Chondrocyte (in vitro differentiated cells): ENCODE data around the gene ATMIN. TPM values are rescaled to one million over a fixed set of nuclear protein-coding genes. Genes with fewer than 3 reads are reported as not detected.

Experiments used
- DNase-seq: peaks from one replicate; pipeline ENCODE4 v3.0.0; 2021; ENCODE audit warnings: mixed read lengths, low spot score
- H3K27ac Mint-ChIP-seq: one replicate; pipeline ENCODE4 v1.8.0; 2021; ENCODE audit warnings: mild to moderate bottlenecking, moderate library complexity, mixed read lengths; ENCODE audit not compliant: unreplicated experiment
- H3K27me3 Mint-ChIP-seq: 2 replicates; pipeline ENCODE4 v1.8.0; 2021; ENCODE audit warnings: low read depth, mixed read lengths
- H3K36me3 Mint-ChIP-seq: 2 replicates; pipeline ENCODE4 v1.8.0; 2021; ENCODE audit warnings: low read depth, mixed read lengths
- H3K4me1 Mint-ChIP-seq: 2 replicates; pipeline ENCODE4 v1.8.0; 2021; ENCODE audit warnings: low read depth, mild to moderate bottlenecking, mixed read lengths
- H3K4me3 Mint-ChIP-seq: one replicate; pipeline ENCODE4 v1.8.0; 2021; ENCODE audit warnings: mild to moderate bottlenecking, moderate library complexity, mixed read lengths; ENCODE audit not compliant: unreplicated experiment
- H3K9me3 Mint-ChIP-seq: 2 replicates; pipeline ENCODE4 v1.8.0; 2021; ENCODE audit warnings: low read depth, mixed read lengths
- total RNA-seq: library from RNA; stranded (reverse); gene quantifications from 3 replicates; pipeline ENCODE4 v1.2.1, GENCODE V29; 2021
- TF ChIP-seq, protein P1 (sequence below): fragments of 200-600 bp; sonication (generic); IDR thresholded peaks from 2 replicates; pipeline ENCODE4 v1.5.0; 2021; ENCODE audit warnings: antibody characterized with exemption, mild to moderate bottlenecking, moderate library complexity

Gene ATMIN
- total RNA-seq, 1 donor from 2014 or later = 34.5 TPM

DNA sequence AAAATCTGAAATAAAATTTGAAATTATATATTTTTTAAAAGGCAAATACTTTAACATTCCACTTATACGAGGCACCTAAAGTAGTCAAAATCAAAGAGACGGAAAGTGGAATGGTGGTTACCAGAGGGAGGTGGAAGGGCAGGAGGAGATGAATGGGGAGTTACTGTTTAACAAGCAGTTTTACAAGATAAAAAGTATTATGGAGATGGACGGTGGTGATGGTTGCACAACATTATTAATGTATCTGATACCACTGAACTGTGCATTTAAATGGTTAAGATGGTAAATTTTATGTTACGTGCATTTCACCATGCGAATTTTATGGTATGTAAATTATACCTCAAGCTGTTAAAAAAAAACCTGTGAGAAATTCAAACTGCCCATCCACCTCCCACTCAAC lies 34.3 kb upstream of the ATMIN start:
- Mint-ChIP-seq H3K27me3 (no peaks in the 10 kb centered on the region), H3K4me3 (no peak overlapping the region), H3K27ac (no peak overlapping the region), H3K4me1 (peaks cover 37% of the 10 kb centered on the region), H3K9me3 (no peaks in the 10 kb centered on the region), H3K36me3 (no peaks in the 10 kb centered on the region)
- no peak for DNase-seq
- TF ChIP-seq, protein P1, sequence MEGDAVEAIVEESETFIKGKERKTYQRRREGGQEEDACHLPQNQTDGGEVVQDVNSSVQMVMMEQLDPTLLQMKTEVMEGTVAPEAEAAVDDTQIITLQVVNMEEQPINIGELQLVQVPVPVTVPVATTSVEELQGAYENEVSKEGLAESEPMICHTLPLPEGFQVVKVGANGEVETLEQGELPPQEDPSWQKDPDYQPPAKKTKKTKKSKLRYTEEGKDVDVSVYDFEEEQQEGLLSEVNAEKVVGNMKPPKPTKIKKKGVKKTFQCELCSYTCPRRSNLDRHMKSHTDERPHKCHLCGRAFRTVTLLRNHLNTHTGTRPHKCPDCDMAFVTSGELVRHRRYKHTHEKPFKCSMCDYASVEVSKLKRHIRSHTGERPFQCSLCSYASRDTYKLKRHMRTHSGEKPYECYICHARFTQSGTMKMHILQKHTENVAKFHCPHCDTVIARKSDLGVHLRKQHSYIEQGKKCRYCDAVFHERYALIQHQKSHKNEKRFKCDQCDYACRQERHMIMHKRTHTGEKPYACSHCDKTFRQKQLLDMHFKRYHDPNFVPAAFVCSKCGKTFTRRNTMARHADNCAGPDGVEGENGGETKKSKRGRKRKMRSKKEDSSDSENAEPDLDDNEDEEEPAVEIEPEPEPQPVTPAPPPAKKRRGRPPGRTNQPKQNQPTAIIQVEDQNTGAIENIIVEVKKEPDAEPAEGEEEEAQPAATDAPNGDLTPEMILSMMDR = no peak

DNA sequence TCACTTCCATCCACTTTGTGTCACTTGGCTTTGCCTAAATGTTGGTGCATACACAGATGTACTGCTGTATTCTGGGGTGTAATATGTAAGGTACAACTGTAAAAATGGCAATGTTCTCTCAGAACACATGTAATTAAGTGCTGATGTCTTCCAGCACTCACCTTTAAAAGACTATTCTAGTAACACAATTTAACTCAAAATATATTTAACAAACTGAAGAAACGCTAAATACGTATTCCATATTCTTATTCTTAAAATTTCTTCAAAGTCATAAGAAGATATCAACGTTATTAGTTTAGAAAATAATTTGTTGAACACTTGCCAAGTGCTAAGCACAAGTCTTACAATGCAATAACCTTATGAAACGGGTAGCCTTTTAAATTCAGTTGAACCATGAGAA lies 32.6 kb upstream of the ATMIN start:
- peaks cover 34% of the 10 kb centered on the region for H3K4me1 Mint-ChIP-seq
- no peak for DNase-seq
- TF ChIP-seq, protein P1 = no peak
- H3K4me3 Mint-ChIP-seq = no peak overlapping the region
- no peaks in the 10 kb centered on the region for H3K9me3 Mint-ChIP-seq
- no peak overlapping the region for H3K27ac Mint-ChIP-seq
- H3K27me3 Mint-ChIP-seq = no peaks in the 10 kb centered on the region
- no peaks in the 10 kb centered on the region for H3K36me3 Mint-ChIP-seq

DNA sequence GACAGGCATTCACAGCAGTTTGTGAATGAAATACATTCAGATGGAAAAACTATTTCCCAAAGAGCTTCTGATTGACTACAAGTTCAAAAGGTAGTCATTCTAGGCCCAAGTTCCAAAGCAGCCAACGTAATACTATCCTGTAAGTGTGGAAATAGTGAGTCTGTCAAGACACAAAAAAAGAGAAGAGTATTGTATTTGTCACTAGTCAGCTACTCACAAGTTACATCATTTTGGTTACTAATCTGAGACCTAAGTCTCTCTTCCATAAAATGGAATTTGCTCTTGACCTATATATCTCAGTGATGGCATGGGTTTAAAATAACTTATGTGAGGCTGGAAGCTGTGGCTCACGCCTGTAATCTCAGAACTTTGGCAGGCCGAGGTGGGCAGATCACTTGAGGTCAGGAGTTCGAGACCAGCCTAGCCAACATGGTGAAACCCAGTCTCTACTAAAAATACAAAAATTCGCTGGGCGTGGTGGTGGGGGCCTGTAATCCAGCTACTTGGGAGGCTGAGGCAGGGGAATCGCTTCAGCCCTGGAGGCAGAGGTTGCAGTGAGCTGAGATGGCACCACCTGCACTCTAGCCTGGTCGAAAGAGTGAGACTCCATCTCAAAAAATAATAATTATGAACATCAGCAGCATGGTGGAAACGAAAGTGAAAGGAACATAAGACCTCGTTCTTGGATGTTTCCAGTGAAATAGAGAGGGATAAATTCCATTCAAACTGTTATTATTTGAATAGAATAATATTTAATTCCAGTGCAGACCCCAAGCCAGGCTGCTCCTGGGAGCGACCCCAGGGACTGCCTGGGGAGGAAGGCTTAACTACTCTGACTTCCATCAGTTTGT lies 31.8 kb upstream of the ATMIN start:
- no peaks in the 10 kb centered on the region for H3K36me3 Mint-ChIP-seq
- H3K27ac Mint-ChIP-seq = peak overlapping the region; percentile 74
- H3K4me3 Mint-ChIP-seq = no peak overlapping the region
- H3K9me3 Mint-ChIP-seq = no peaks in the 10 kb centered on the region
- H3K4me1 Mint-ChIP-seq = peaks cover 42% of the 10 kb centered on the region
- DNase-seq = no peak
- TF ChIP-seq, protein P1 = no peak
- no peaks in the 10 kb centered on the region for H3K27me3 Mint-ChIP-seq

DNA sequence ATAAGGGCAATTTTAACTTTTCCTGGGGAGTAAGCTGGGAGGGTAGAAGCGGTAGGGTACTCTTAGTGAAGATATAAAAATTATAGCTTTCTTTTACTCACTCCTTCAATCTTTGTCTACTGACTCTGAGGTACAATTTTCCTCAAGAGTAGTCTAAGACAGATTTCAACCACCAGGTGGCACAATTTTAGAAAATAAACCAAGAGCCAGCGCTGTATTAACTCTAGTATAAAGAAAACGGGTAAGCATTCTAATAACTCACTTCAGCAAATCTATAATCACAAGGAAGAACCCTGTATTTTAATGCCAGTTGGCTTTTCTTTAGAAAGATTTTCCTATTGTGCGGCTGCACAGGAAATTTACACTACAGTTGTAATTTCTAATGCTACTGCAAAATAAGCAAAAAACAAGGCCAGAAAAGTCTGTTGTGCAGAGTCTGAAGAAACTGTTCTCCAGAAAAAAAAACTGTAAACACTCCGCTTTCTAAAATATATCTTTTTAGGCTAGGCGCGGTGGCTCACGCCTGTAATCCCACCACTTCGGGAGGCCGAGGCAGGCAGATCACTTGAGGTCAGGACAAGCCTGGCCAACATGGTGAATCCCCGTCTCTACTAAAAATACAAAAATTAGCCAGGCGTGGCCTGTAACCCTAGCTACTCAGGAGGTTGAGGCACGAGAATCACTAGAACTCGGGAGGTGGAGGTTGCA lies 30.8 kb upstream of the ATMIN start:
- no peaks in the 10 kb centered on the region for H3K36me3 Mint-ChIP-seq
- no peaks in the 10 kb centered on the region for H3K27me3 Mint-ChIP-seq
- no peaks in the 10 kb centered on the region for H3K9me3 Mint-ChIP-seq
- peak overlapping the region; percentile 54 for H3K4me3 Mint-ChIP-seq
- H3K4me1 Mint-ChIP-seq = peaks cover 42% of the 10 kb centered on the region
- peak overlapping the region; percentile 85 for H3K27ac Mint-ChIP-seq
- TF ChIP-seq, protein P1 = peak; percentile 93
- no peak for DNase-seq

DNA sequence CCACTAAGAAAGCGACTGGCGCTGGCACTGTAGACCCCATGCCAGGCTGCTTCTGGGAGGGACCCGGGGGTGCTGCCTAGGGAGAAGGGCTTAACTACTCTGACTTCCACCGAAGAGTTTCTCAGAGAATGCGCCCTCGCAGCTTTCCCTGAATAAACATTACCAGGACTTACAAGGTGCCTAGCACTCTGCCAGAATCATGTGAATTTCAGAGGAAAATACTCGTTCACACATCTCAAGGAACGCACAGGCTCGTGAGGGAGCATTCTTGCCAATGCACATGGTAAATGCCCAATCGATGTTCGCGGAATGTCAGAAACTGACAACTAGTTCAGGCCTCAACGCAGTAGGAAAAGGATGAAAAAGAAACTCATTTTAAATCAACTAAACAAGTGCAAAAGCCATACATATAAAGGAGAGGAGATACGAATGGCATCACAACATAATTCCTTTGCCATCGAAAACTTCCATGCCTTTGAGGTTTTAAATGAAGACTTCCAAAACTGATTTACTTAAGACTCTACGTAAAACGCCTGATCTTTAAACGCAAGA lies 30.0 kb upstream of the ATMIN start:
- TF ChIP-seq, protein P1 = peak; percentile 3
- no peaks in the 10 kb centered on the region for H3K9me3 Mint-ChIP-seq
- no peaks in the 10 kb centered on the region for H3K36me3 Mint-ChIP-seq
- peak overlapping the region; percentile 100 for H3K27ac Mint-ChIP-seq
- H3K4me3 Mint-ChIP-seq = peak overlapping the region; percentile 93
- no peaks in the 10 kb centered on the region for H3K27me3 Mint-ChIP-seq
- peaks cover 42% of the 10 kb centered on the region for H3K4me1 Mint-ChIP-seq
- no peak for DNase-seq
